Tibial artery (tissue), 4 donors: ENCODE data around the gene COLEC12.

Source experiments
- DNase-seq, 2 donors: peaks; one replicate each; pipeline ENCODE4 v3.0.0-alpha.2; 2019
- H3K27ac ChIP-seq, 2 donors: fragments of 200-600 bp; sonication (generic) in 1 of 2; 1 replicate in 1 of 2; 2 replicates in 1 of 2; pipeline ENCODE4 v1.5.1; 2018 to 2019; ENCODE audit warnings: mild to moderate bottlenecking in 1 of 2
- H3K27me3 ChIP-seq, 2 donors: fragments of 200-600 bp; sonication (generic) in 1 of 2; one replicate each; pipeline versions ENCODE4 v1.5.1 to v1.6.0; 2016 to 2019
- H3K36me3 ChIP-seq, 3 donors: fragments of 200-600 bp; sonication (generic) in 2 of 3; one replicate each; pipeline ENCODE4 v1.5.1; 2016 to 2019; ENCODE audit warnings: mild to moderate bottlenecking in 2 of 3
- H3K4me1 ChIP-seq, 4 donors: fragments of 200-600 bp; sonication (generic) in 2 of 4; 1 replicate in 3 of 4; 2 replicates in 1 of 4; pipeline ENCODE4 v1.5.1; 2016 to 2019
- H3K4me3 ChIP-seq, 2 donors: fragments of 200-600 bp; sonication (generic) in 1 of 2; 1 replicate in 1 of 2; 2 replicates in 1 of 2; pipeline ENCODE4 v1.5.1; 2018 to 2019; ENCODE audit warnings: mild to moderate bottlenecking in 2 of 2
- H3K9me3 ChIP-seq, 3 donors: fragments of 200-600 bp; sonication (generic) in 1 of 3; one replicate each; pipeline ENCODE4 v1.5.1; 2016 to 2019
- CTCF ChIP-seq, 2 experiments: fragments of 200-600 bp in 1 of 2; fragments of 450-650 bp in 1 of 2; IDR thresholded peaks; one replicate each; pipeline ENCODE4 v1.5.1; 2017 to 2019; ENCODE audit warnings: antibody characterized with exemption in 2 of 2, mild to moderate bottlenecking in 1 of 2, moderate library complexity in 1 of 2
- intact Hi-C: fragments of 100-400 bp; cut with DNase I; formaldehyde crosslinking; loops from one replicate; pipeline ENCODE4 v1.15.0; 2023; ENCODE audit warnings: low total_unique reads

COLEC12 gene

GRCh38 chr18:378079-378478, 122.4 kb downstream of the COLEC12 start:
- Histone ChIP-seq H3K4me1 (peaks cover 0 to 37% (median 27%) of the 10 kb centered on the region in 4 donors), H3K9me3 (no peaks in the 10 kb centered on the region), H3K4me3 (no peak overlapping the region), H3K27me3 (no peaks in the 10 kb centered on the region), H3K36me3 (no peaks in the 10 kb centered on the region), H3K27ac (no peak overlapping the region)
- no peak for DNase-seq
- intact Hi-C loops = no loop called here
- TF ChIP-seq CTCF (IDR thresholded peaks at IDR 0.05) = no peak

- Histone ChIP-seq H3K4me1 (peaks cover 0 to 37% (median 27%) of the 10 kb centered on the region in 4 donors), H3K27ac (peak overlapping the region in 1 of 2 donors; percentile 4)
- no peak for TF ChIP-seq CTCF (IDR thresholded peaks at IDR 0.05)
Observed at GRCh38 chr18:377088-377487, 123.4 kb downstream of the COLEC12 start.

GRCh38 chr18:376311-376710, 124.2 kb downstream of the COLEC12 start:
- intact Hi-C loops = no loop called here
- no peak for TF ChIP-seq CTCF (IDR thresholded peaks at IDR 0.05)
- Histone ChIP-seq H3K36me3 (no peaks in the 10 kb centered on the region), H3K4me3 (no peak overlapping the region), H3K27me3 (no peaks in the 10 kb centered on the region), H3K27ac (peak overlapping the region in 1 of 2 donors; percentile 4), H3K4me1 (peaks cover 0 to 37% (median 27%) of the 10 kb centered on the region in 4 donors), H3K9me3 (no peaks in the 10 kb centered on the region)
- DNase-seq = peak in 1 of 2 donors; percentile 49

More at GRCh38 chr18:377088-377487, 123.4 kb downstream of the COLEC12 start:
- H3K9me3 ChIP-seq = no peaks in the 10 kb centered on the region
- no peak overlapping the region for H3K4me3 ChIP-seq
- intact Hi-C loops = no loop called here
- DNase-seq = no peak
- H3K36me3 ChIP-seq = no peaks in the 10 kb centered on the region
- H3K27me3 ChIP-seq = no peaks in the 10 kb centered on the region

GRCh38 chr18:374721-375168, 125.8 kb downstream of the COLEC12 start:
- Histone ChIP-seq H3K9me3 (no peaks in the 10 kb centered on the region), H3K4me1 (peaks cover 0 to 41% (median 28%) of the 10 kb centered on the region in 4 donors), H3K27ac (no peak overlapping the region), H3K27me3 (no peaks in the 10 kb centered on the region), H3K36me3 (no peaks in the 10 kb centered on the region), H3K4me3 (no peak overlapping the region)
- intact Hi-C loops = no loop called here
- TF ChIP-seq CTCF (IDR thresholded peaks at IDR 0.05) = no peak
- DNase-seq = peak in 1 of 2 donors; percentile 61

DNA sequence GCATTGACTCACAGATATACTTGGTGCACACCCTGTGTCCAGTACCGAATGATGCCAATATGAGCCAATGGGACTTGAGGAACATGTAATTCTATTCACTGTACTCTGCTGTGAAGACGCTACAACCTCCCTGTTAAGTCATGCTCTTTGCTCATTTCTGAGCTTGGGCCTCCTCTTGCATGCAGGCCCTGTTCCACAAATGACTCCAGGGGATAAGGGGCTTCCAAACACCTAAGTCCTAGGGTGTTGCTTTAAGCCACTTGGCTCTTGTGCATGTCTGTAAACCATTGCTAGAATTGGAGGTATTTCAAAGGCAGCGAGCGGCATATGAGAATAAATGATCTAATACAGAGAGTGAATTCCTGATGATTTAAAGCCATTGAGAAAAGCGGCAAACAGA, 126.7 kb downstream of the COLEC12 start:
- Histone ChIP-seq H3K4me3 (no peak overlapping the region), H3K9me3 (no peaks in the 10 kb centered on the region), H3K36me3 (no peaks in the 10 kb centered on the region), H3K27me3 (no peaks in the 10 kb centered on the region), H3K27ac (no peak overlapping the region), H3K4me1 (peaks cover 0 to 41% (median 28%) of the 10 kb centered on the region in 4 donors)
- TF ChIP-seq CTCF (IDR thresholded peaks at IDR 0.05) = no peak
- intact Hi-C loops = no loop called here
- DNase-seq = no peak

DNA sequence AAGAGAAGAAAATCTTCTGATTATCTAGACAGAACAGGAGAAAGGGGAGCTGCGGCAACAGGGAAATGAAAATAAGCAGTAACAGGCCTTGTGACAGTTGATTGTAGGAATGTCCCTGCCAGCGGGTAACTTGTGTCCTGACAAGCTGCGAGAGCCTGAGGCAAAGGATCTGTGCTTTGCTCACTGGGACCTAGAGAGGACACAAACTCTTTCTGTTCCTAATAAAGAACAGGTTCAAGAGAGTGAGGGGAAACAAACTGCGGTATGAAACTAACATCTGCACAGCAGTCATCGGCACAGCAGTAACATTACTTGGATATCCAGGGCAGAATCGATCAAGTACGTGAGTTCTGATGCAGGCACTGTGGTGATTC, 128.9 kb downstream of the COLEC12 start:
- no peak for DNase-seq
- no peaks in the 10 kb centered on the region for H3K27me3 ChIP-seq
- peaks cover 0 to 19% (median 11%) of the 10 kb centered on the region in 4 donors for H3K4me1 ChIP-seq
- H3K9me3 ChIP-seq = no peaks in the 10 kb centered on the region
- H3K4me3 ChIP-seq = no peak overlapping the region
- TF ChIP-seq CTCF (IDR thresholded peaks at IDR 0.05) = no peak
- no peak overlapping the region for H3K27ac ChIP-seq
- intact Hi-C loops = no loop called here
- H3K36me3 ChIP-seq = no peaks in the 10 kb centered on the region
